B cell (primary cell): ENCODE measurements around the gene SLC12A7. TPM values are rescaled to one million over a fixed set of nuclear protein-coding genes. Genes with fewer than 3 reads are reported as not detected.

ENCODE experiments used
- ATAC-seq: fragments of 200-7000 bp; cut with Tn5 transposase; one replicate; pipeline ENCODE4 v1.10.0; 2021; ENCODE audit warnings: low read depth, mild to moderate bottlenecking, moderate number of reproducible peaks, moderate library complexity
- CTCF ChIA-PET: fragments of 350-600 bp; sonication (Branson Sonifier 250); formaldehyde crosslinking; loops from one replicate; lab custom pipeline; 2021; ENCODE audit warnings: antibody characterized with exemption, inconsistent platforms; lab: Charles Lee
- POLR2A ChIA-PET: fragments of 350-600 bp; sonication (Branson Sonifier 250); formaldehyde crosslinking; loops from one replicate; lab custom pipeline; 2021; ENCODE audit warnings: antibody characterized with exemption; lab: Charles Lee
- DNase-seq: peaks from one replicate; pipeline ENCODE4 v3.0.0; 2013
- H2AFZ ChIP-seq: 2 replicates; pipeline ENCODE4 v1.6.1; 2012; ENCODE audit warnings: mild to moderate bottlenecking, low read depth, low read length; ENCODE audit not compliant: insufficient read depth, poor library complexity, severe bottlenecking
- H3K27ac ChIP-seq, 2 donors: 1 replicate in 1 of 2; 2 replicates in 1 of 2; pipeline ENCODE4 v1.5.1; 2012 to 2013; ENCODE audit warnings: low read length in 2 of 2, mild to moderate bottlenecking in 2 of 2, moderate library complexity in 1 of 2
- H3K27me3 ChIP-seq, 4 experiments: fragments of 200-600 bp in 1 of 4; sonication (generic) in 1 of 4; replicated peaks in 1 of 4; 1 replicate in 2 of 4; 2 replicates in 2 of 4; pipeline versions ENCODE4 v1.6.1 to v1.7.0; 2013 to 2016; ENCODE audit warnings: low read length in 3 of 4, mild to moderate bottlenecking in 2 of 4, mixed read lengths in 1 of 4, moderate library complexity in 1 of 4; ENCODE audit not compliant: insufficient read depth in 4 of 4, control insufficient read depth in 3 of 4; ENCODE audit errors: control extremely low read depth in 1 of 4
- H3K36me3 ChIP-seq, 2 experiments: replicated peaks in 1 of 2; 1 replicate in 1 of 2; 2 replicates in 1 of 2; pipeline versions ENCODE4 v1.6.1 to v1.7.1; 2013; ENCODE audit warnings: low read length in 1 of 2; ENCODE audit not compliant: insufficient read depth in 2 of 2, control insufficient read depth in 1 of 2; ENCODE audit errors: control extremely low read depth in 1 of 2, extremely low read depth in 1 of 2
- H3K4me1 ChIP-seq, 2 donors: fragments of 200-600 bp in 1 of 2; sonication (generic) in 1 of 2; 1 replicate in 1 of 2; 2 replicates in 1 of 2; pipeline versions ENCODE4 v1.5.1 to v1.6.1; 2013 to 2017; ENCODE audit warnings: low read length in 2 of 2; ENCODE audit not compliant: control insufficient read depth in 2 of 2, insufficient read depth in 2 of 2
- H3K4me2 ChIP-seq: replicated peaks from 2 replicates; pipeline ENCODE3; 2012; ENCODE audit warnings: mild to moderate bottlenecking, low read depth, low read length; ENCODE audit not compliant: poor library complexity, severe bottlenecking
- H3K4me3 ChIP-seq, 5 experiments: fragments of 200-600 bp in 1 of 5; sonication (generic) in 1 of 5; 1 replicate in 3 of 5; 2 replicates in 2 of 5; pipeline versions ENCODE4 v1.5.1 to v1.7.0; 2011 to 2016; ENCODE audit warnings: low read length in 4 of 5, mild to moderate bottlenecking in 4 of 5, low read depth in 2 of 5, control low read depth in 1 of 5, moderate library complexity in 1 of 5; ENCODE audit not compliant: insufficient read depth in 1 of 5; ENCODE audit errors: control extremely low read depth in 1 of 5, extremely low read depth in 1 of 5
- H3K79me2 ChIP-seq: fragments of 200-600 bp; sonication (generic); one replicate; pipeline ENCODE4 v1.6.0; 2016; ENCODE audit warnings: low read length; ENCODE audit not compliant: control insufficient read depth, insufficient read depth
- H3K9ac ChIP-seq: fragments of 200-600 bp; sonication (generic); 2 replicates; pipeline ENCODE4 v1.6.1; 2017; ENCODE audit warnings: mild to moderate bottlenecking, low read length, moderate library complexity
- H3K9me3 ChIP-seq, 3 donors: one replicate each; pipeline versions ENCODE4 v1.6.1 to v1.7.1; 2013; ENCODE audit warnings: low read length in 2 of 3; ENCODE audit not compliant: control insufficient read depth in 2 of 3, insufficient read depth in 1 of 3; ENCODE audit errors: control extremely low read depth in 1 of 3
- H4K20me1 ChIP-seq: 2 replicates; pipeline ENCODE4 v1.6.0; 2012; ENCODE audit warnings: mild to moderate bottlenecking, low read length; ENCODE audit not compliant: insufficient read depth, control insufficient read depth, poor library complexity, severe bottlenecking
- H3K27ac Mint-ChIP-seq: one replicate; pipeline ENCODE4 v1.8.0; 2021; ENCODE audit warnings: mixed read lengths
- H3K27me3 Mint-ChIP-seq: one replicate; pipeline ENCODE4 v1.8.0; 2021; ENCODE audit warnings: mixed read lengths
- H3K4me1 Mint-ChIP-seq: one replicate; pipeline ENCODE4 v1.8.0; 2021; ENCODE audit warnings: mixed read lengths
- H3K4me3 Mint-ChIP-seq: one replicate; pipeline ENCODE4 v1.8.0; 2021; ENCODE audit warnings: mixed read lengths
- H3K9me3 Mint-ChIP-seq: one replicate; pipeline ENCODE4 v1.8.0; 2022; ENCODE audit warnings: mixed read lengths; ENCODE audit not compliant: insufficient read depth
- CTCF ChIP-seq: fragments of 200-600 bp; IDR thresholded peaks from one replicate; pipeline ENCODE4 v1.8.0; 2022; ENCODE audit warnings: antibody characterized with exemption, mild to moderate bottlenecking
- EZH2 ChIP-seq: IDR thresholded peaks from 2 replicates; pipeline ENCODE4 v1.6.1; 2012; ENCODE audit warnings: borderline replicate concordance, low read depth, mild to moderate bottlenecking, moderate library complexity, low read length; ENCODE audit not compliant: insufficient read depth, poor library complexity, severe bottlenecking
- WGBS: methylation state at CpG from one replicate; pipeline ENCODE4 v1.1.5; 2013; ENCODE audit warnings: missing lambda C conversion rate; ENCODE audit not compliant: insufficient coverage; 5-methylcytosine and 5-hydroxymethylcytosine counted together
- intact Hi-C: fragments of 100-400 bp; cut with micrococcal nuclease; formaldehyde crosslinking; loops from one replicate; pipeline ENCODE4 v1.10.0; 2022
- polyA plus RNA-seq: library from polyadenylated mRNA; depleted of rRNA; stranded (reverse); fragments of >200 nt; gene quantifications from 2 replicates; pipeline ENCODE4 v1.2.3, GENCODE V29; 2012
- total RNA-seq, 2 donors: library from RNA; stranded (reverse); fragments of 120-200 nt in 1 of 2; gene quantifications; 1 replicate in 1 of 2; 2 replicates in 1 of 2; pipeline versions ENCODE4 v1.2.3 to v1.2.4, GENCODE V29; 2013 to 2022

SLC12A7 gene
- total and polyA plus RNA-seq, 2 donors (not counting 1 experiment from before 2014, with no cell fraction given) = 25.5 to 34.4 TPM

- DNase-seq (no peak), ATAC-seq (no peak)
- Histone ChIP-seq H3K36me3 (no peaks in the 10 kb centered on the region), H3K9me3 (peaks cover 0 to 7% (median 0%) of the 10 kb centered on the region in 3 donors), H3K27ac (no peak overlapping the region), H2AFZ (no peak overlapping the region), H3K4me1 (no peaks in the 10 kb centered on the region), H4K20me1 (no peaks in the 10 kb centered on the region), H3K9ac (no peak overlapping the region), H3K4me2 (no peak overlapping the region), H3K79me2 (no peaks in the 10 kb centered on the region), H3K4me3 (no peak overlapping the region), H3K27me3 (no peaks in the 10 kb centered on the region)
- no peaks in the 10 kb centered on the region for H3K27me3 Mint-ChIP-seq
- H3K27ac Mint-ChIP-seq = no peak overlapping the region
- 96% methylated on average over 21 of the region's 23 CpGs for WGBS
- TF ChIP-seq EZH2 (no peak), CTCF (no peak)
- ChIA-PET CTCF (no interaction called here), POLR2A (no interaction called here)
- no peaks in the 10 kb centered on the region for H3K9me3 Mint-ChIP-seq
- no peaks in the 10 kb centered on the region for H3K4me1 Mint-ChIP-seq
- intact Hi-C loops = no loop called here
- H3K4me3 Mint-ChIP-seq = no peak overlapping the region
These were observed 33.0 kb downstream of the SLC12A7 start for GRCh38 chr5:1078851-1079250.

GRCh38 chr5:1078206-1078605 is 33.7 kb downstream of the SLC12A7 start:
- peaks cover 0 to under 1% (median 0%) of the 10 kb centered on the region in 3 donors for H3K9me3 ChIP-seq
- H3K36me3 ChIP-seq = peaks cover 0 to 3% of the 10 kb centered on the region in 2 experiments
- H3K27ac ChIP-seq = no peak overlapping the region
- WGBS = 96% methylated on average over 13 of the region's 13 CpGs
- Mint-ChIP-seq H3K27ac (no peak overlapping the region), H3K4me3 (no peak overlapping the region), H3K4me1 (no peaks in the 10 kb centered on the region), H3K27me3 (no peaks in the 10 kb centered on the region), H3K9me3 (no peaks in the 10 kb centered on the region)
- H3K79me2 ChIP-seq = no peaks in the 10 kb centered on the region
- H3K4me2 ChIP-seq = no peak overlapping the region
- POLR2A ChIA-PET = no interaction called here
- no peak overlapping the region for H2AFZ ChIP-seq
- no peak for TF ChIP-seq CTCF
- TF ChIP-seq EZH2 = no peak
- no peak overlapping the region for H3K4me3 ChIP-seq
- intact Hi-C loops = no loop called here
- no peak overlapping the region for H3K9ac ChIP-seq
- DNase-seq (no peak), ATAC-seq (no peak)
- H3K4me1 ChIP-seq = no peaks in the 10 kb centered on the region
- CTCF ChIA-PET = no interaction called here
- H4K20me1 ChIP-seq = no peaks in the 10 kb centered on the region
- H3K27me3 ChIP-seq = no peaks in the 10 kb centered on the region
